GM19351 (cell line): ENCODE measurements around the gene SPEG.

Source experiments
- ATAC-seq: cut with Tn5 transposase; IDR thresholded peaks from one replicate; pipeline ENCODE4 v1.9.1; 2021; ENCODE audit warnings: mild to moderate bottlenecking, moderate library complexity; ENCODE audit not compliant: unreplicated experiment

The SPEG gene

GRCh38 chr2:219458996-219459395 lies 24.4 kb downstream of the SPEG start:
- ATAC-seq = no peak

- ATAC-seq = peak; percentile 82
These were observed 25.0 kb downstream of the SPEG start for GRCh38 chr2:219459460-219460311.

GRCh38 chr2:219460424-219460926 lies 25.8 kb downstream of the SPEG start:
- no peak for ATAC-seq

GRCh38 chr2:219461047-219461514 lies 26.4 kb downstream of the SPEG start:
- no peak for ATAC-seq

GRCh38 chr2:219461669-219462068 lies 27.0 kb downstream of the SPEG start:
- ATAC-seq = no peak

- no peak for ATAC-seq
These were observed 27.7 kb downstream of the SPEG start for GRCh38 chr2:219462349-219462748.

GRCh38 chr2:219464286-219465032 lies 29.8 kb downstream of the SPEG start:
- ATAC-seq = no peak

GRCh38 chr2:219465659-219466561 lies 31.3 kb downstream of the SPEG start:
- no peak for ATAC-seq

GRCh38 chr2:219466816-219467735 lies 32.4 kb downstream of the SPEG start:
- no peak for ATAC-seq

GRCh38 chr2:219467736-219468075 lies 33.1 kb downstream of the SPEG start:
- ATAC-seq = no peak

GRCh38 chr2:219468410-219469185 lies 34.0 kb downstream of the SPEG start:
- no peak for ATAC-seq

GRCh38 chr2:219469186-219469724 lies 34.6 kb downstream of the SPEG start:
- ATAC-seq = no peak

- ATAC-seq = no peak
These were observed 35.8 kb downstream of the SPEG start for GRCh38 chr2:219470429-219470828.

- no peak for ATAC-seq
These were observed 37.1 kb downstream of the SPEG start for GRCh38 chr2:219471476-219472371.

- no peak for ATAC-seq
These were observed 38.1 kb downstream of the SPEG start for GRCh38 chr2:219472629-219473187.

GRCh38 chr2:219473511-219473910 lies 38.9 kb downstream of the SPEG start:
- ATAC-seq = no peak

- ATAC-seq = no peak
These were observed 39.8 kb downstream of the SPEG start for GRCh38 chr2:219474285-219475060.
